Panc1 (cell line): ENCODE measurements around the gene SSUH2. TPM values are rescaled to one million over a fixed set of nuclear protein-coding genes. Genes with fewer than 3 reads are reported as not detected.

Source experiments
- ATAC-seq: fragments of 200-7000 bp; cut with Tn5 transposase; 2 replicates; pipeline ENCODE4 v1.9.1; 2020; ENCODE audit warnings: mild to moderate bottlenecking, moderate library complexity
- BruUV-seq: library from RNA; stranded (reverse); fragments of 400-500 nt; replicated peaks from 2 replicates; lab custom pipeline; 2021; lab: Mats Ljungman, UMichigan
- CTCF ChIA-PET: fragments of 300-600 bp; sonication (Branson Sonifier 250); formaldehyde crosslinking; loops from one replicate; lab custom pipeline; 2022; ENCODE audit warnings: antibody characterized with exemption; lab: Charles Lee
- POLR2A ChIA-PET: fragments of 300-600 bp; sonication (Branson Sonifier 250); formaldehyde crosslinking; loops from one replicate; lab custom pipeline; 2022; ENCODE audit warnings: antibody characterized with exemption; lab: Charles Lee
- DNase-seq: peaks from one replicate; pipeline ENCODE4 v3.0.0-alpha.2; 2010; ENCODE audit warnings: low read depth, low spot score
- H3K27ac ChIP-seq: 2 replicates; pipeline ENCODE4 v1.5.1; 2011; ENCODE audit warnings: mild to moderate bottlenecking, low read length, inconsistent platforms
- H3K27me3 ChIP-seq: fragments of 200-500 bp; sonication (Bioruptor generic); 2 replicates; pipeline ENCODE4 v1.6.0; 2014; ENCODE audit warnings: low read length, inconsistent platforms; ENCODE audit not compliant: control insufficient read depth, insufficient read depth
- H3K36me3 ChIP-seq: fragments of 200-500 bp; sonication (Bioruptor generic); 2 replicates; pipeline ENCODE4 v1.5.1; 2014; ENCODE audit warnings: inconsistent platforms, mild to moderate bottlenecking, low read length, moderate library complexity; ENCODE audit not compliant: control insufficient read depth, insufficient read depth
- H3K4me1 ChIP-seq: 2 replicates; pipeline ENCODE4 v1.5.1; 2011; ENCODE audit warnings: inconsistent platforms, mild to moderate bottlenecking, low read length, moderate library complexity; ENCODE audit not compliant: control insufficient read depth, insufficient read depth
- H3K4me3 ChIP-seq, 2 experiments: 2 replicates each; pipeline ENCODE4 v1.5.1; 2011 to 2012; ENCODE audit warnings: low read depth in 2 of 2, low read length in 2 of 2, mild to moderate bottlenecking in 2 of 2, inconsistent platforms in 1 of 2, moderate library complexity in 1 of 2
- H3K9me3 ChIP-seq: fragments of 200-500 bp; sonication (Bioruptor generic); 2 replicates; pipeline ENCODE4 v1.5.1; 2014; ENCODE audit warnings: low read depth, mild to moderate bottlenecking, inconsistent platforms, low read length, moderate library complexity; ENCODE audit not compliant: control insufficient read depth, insufficient read depth
- POLR2AphosphoS5 ChIP-seq: IDR thresholded peaks from 2 replicates; pipeline ENCODE4 v1.6.1; 2012; ENCODE audit warnings: mild to moderate bottlenecking, low read depth, low read length, moderate library complexity
- SIN3A ChIP-seq: IDR thresholded peaks from 2 replicates; pipeline ENCODE4 v1.6.1; 2012; ENCODE audit warnings: low read depth, mild to moderate bottlenecking, low read length, moderate library complexity, borderline replicate concordance; ENCODE audit not compliant: insufficient read depth
- TCF7L2 ChIP-seq: IDR thresholded peaks from 2 replicates; pipeline ENCODE4 v1.6.1; 2011; ENCODE audit warnings: mild to moderate bottlenecking, low read depth, low read length, inconsistent platforms
- in situ Hi-C: cut with HindIII; loops from 2 replicates; pipeline ENCODE4 v1.10.0; 2016; ENCODE audit warnings: low sequenced_read_pairs, low pct_unique_long_range_greater_than_20kb
- intact Hi-C: fragments of 100-400 bp; cut with micrococcal nuclease; formaldehyde crosslinking; loops from one replicate; pipeline ENCODE4 v1.10.0; 2022; ENCODE audit not compliant: unreplicated experiment
- total RNA-seq: library from RNA; stranded (reverse); gene quantifications from one replicate; pipeline ENCODE4 v1.2.1, GENCODE V29; 2021; ENCODE audit not compliant: unreplicated experiment
- TF ChIP-seq, protein P1 (sequence below), 2 experiments: IDR thresholded peaks; 2 replicates each; pipeline ENCODE4 v1.6.1; 2011 to 2012; ENCODE audit warnings: low read depth in 2 of 2, control low read depth in 1 of 2, low read length in 1 of 2, mild to moderate bottlenecking in 1 of 2, moderate library complexity in 1 of 2; ENCODE audit not compliant: insufficient read depth in 1 of 2
- TF ChIP-seq, protein P2 (sequence below): fragments of 450-650 bp; IDR thresholded peaks from 2 replicates; pipeline ENCODE4 v1.5.1; 2017; ENCODE audit warnings: mild to moderate bottlenecking

SSUH2 gene
- total RNA-seq, 1 experiment from 2014 or later: not detected

DNA sequence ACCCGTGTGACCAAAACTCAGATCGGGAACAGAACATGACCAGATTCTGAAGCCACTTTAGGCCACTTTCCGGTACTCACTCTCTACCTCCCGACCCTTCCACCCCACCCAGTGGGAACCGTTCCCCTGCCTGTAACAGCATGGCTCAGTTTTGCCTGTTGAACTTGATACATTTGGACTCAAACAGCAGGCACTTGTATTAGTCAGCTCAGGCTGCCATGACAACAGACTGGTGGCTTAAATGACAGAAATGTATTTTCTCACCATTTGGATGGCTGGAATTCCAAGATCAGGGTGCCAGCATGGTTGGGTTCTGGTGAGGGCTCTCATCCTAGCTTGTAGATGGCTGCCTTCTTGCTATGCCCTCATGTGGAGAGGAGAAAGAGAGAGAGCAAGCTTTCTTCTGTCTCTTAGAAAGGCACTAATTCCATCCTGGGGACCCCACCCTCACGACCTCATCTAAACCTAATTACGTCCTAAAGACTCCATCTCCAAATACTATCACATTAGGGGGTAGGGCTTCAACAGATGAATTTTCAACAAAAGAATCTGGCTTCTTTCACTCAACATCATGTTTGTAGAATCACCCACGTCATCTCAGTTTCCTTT lies 9.3 kb upstream of the SSUH2 start:
- Histone ChIP-seq H3K27ac (no peak overlapping the region), H3K36me3 (no peaks in the 10 kb centered on the region), H3K4me1 (no peaks in the 10 kb centered on the region), H3K27me3 (no peaks in the 10 kb centered on the region), H3K4me3 (no peak overlapping the region), H3K9me3 (no peaks in the 10 kb centered on the region)
- CTCF ChIA-PET: no interaction called here
- in situ Hi-C loops (no loop called here), intact Hi-C loops (no loop called here)
- POLR2A ChIA-PET: no interaction called here
- BruUV-seq: no TSS peak
- DNase-seq (no peak), ATAC-seq (no peak)
- TF ChIP-seq SIN3A (no peak), POLR2AphosphoS5 (no peak), TCF7L2 (no peak)
- TF ChIP-seq, protein P1, sequence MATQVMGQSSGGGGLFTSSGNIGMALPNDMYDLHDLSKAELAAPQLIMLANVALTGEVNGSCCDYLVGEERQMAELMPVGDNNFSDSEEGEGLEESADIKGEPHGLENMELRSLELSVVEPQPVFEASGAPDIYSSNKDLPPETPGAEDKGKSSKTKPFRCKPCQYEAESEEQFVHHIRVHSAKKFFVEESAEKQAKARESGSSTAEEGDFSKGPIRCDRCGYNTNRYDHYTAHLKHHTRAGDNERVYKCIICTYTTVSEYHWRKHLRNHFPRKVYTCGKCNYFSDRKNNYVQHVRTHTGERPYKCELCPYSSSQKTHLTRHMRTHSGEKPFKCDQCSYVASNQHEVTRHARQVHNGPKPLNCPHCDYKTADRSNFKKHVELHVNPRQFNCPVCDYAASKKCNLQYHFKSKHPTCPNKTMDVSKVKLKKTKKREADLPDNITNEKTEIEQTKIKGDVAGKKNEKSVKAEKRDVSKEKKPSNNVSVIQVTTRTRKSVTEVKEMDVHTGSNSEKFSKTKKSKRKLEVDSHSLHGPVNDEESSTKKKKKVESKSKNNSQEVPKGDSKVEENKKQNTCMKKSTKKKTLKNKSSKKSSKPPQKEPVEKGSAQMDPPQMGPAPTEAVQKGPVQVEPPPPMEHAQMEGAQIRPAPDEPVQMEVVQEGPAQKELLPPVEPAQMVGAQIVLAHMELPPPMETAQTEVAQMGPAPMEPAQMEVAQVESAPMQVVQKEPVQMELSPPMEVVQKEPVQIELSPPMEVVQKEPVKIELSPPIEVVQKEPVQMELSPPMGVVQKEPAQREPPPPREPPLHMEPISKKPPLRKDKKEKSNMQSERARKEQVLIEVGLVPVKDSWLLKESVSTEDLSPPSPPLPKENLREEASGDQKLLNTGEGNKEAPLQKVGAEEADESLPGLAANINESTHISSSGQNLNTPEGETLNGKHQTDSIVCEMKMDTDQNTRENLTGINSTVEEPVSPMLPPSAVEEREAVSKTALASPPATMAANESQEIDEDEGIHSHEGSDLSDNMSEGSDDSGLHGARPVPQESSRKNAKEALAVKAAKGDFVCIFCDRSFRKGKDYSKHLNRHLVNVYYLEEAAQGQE (IDR thresholded peaks at IDR 0.05; ENCODE audit: insufficient read depth in 1 of 2, low read depth in 2 of 2, low read length in 1 of 2): no peak
- TF ChIP-seq, protein P2, sequence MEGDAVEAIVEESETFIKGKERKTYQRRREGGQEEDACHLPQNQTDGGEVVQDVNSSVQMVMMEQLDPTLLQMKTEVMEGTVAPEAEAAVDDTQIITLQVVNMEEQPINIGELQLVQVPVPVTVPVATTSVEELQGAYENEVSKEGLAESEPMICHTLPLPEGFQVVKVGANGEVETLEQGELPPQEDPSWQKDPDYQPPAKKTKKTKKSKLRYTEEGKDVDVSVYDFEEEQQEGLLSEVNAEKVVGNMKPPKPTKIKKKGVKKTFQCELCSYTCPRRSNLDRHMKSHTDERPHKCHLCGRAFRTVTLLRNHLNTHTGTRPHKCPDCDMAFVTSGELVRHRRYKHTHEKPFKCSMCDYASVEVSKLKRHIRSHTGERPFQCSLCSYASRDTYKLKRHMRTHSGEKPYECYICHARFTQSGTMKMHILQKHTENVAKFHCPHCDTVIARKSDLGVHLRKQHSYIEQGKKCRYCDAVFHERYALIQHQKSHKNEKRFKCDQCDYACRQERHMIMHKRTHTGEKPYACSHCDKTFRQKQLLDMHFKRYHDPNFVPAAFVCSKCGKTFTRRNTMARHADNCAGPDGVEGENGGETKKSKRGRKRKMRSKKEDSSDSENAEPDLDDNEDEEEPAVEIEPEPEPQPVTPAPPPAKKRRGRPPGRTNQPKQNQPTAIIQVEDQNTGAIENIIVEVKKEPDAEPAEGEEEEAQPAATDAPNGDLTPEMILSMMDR: no peak

DNA sequence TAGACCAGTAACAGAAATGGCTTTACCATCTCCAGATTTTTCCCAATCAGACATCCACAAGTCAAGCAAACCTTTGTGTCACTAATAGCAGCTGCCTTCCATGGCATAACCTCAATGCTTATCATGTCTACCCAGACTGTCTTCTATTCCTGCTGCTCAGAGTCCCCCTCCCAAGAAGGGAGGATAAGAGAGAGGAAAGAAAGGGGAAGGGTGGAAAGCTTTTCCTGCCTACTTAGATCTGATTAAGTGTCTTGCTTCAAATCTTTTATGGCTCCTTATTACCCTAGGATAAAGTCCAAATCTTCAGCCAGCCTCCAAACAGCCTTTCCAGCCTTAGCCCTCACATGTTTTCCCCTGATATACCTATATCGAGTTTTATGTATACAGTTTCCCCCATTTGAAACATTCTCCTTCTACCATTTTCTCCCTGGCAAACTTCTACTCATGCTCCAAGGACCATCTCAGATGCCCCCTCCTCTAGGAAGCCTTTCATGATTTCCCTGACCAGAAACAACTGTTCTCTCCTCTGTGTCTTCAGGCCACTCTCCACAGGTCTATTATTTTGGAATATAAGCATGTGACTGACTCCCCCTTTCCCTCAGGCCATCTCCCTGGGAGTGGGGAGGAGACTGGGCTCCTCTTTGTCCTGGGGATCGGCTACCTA lies 7.9 kb upstream of the SSUH2 start:
- POLR2A ChIA-PET: no interaction called here
- CTCF ChIA-PET: no interaction called here

More for the DNA sequence above, 7.9 kb upstream of the SSUH2 start:
- no peak for DNase-seq
- intact Hi-C loops (no loop called here), in situ Hi-C loops (no loop called here)
- H3K36me3 ChIP-seq: no peaks in the 10 kb centered on the region
- BruUV-seq: no TSS peak
- no peak for ATAC-seq
- H3K4me3 ChIP-seq: no peak overlapping the region
- H3K4me1 ChIP-seq: no peaks in the 10 kb centered on the region
- H3K27ac ChIP-seq: no peak overlapping the region
- no peaks in the 10 kb centered on the region for H3K9me3 ChIP-seq
- TF ChIP-seq, protein P2: no peak
- TF ChIP-seq SIN3A (no peak), TCF7L2 (no peak), POLR2AphosphoS5 (no peak)
- TF ChIP-seq, protein P1 (IDR thresholded peaks at IDR 0.05; ENCODE audit: insufficient read depth in 1 of 2, low read depth in 2 of 2, low read length in 1 of 2): no peak
- H3K27me3 ChIP-seq: no peaks in the 10 kb centered on the region
